ENCODE measurements around the gene FGGY.
"Not testable (repeated sequence)": the region's sequence is repeated elsewhere in the genome, so short reads cannot be mapped to it uniquely, and the experiment has no call there.

FGGY gene

DNA sequence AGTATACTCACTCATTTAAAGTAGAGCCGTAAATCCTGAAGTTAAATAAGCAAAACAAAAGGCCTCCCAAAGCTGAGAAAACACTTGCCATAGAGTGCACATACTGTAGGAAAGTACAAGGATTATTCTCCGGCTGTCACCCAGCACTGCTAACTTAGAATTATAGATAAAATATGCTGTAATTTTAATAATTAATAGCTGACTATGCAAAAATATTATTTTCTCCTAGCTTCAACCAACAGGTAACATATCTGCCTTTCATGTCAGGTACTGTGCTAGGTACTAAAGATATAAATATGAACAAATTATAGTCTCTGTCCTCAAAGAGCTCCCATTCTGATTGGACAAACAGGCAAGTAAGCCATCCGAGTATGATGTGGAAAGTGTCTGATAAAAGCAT is 233.2 kb downstream of the FGGY start:
- no peaks in the 10 kb centered on the region for H3K9me3 ChIP-seq (ENCODE audit: control insufficient read depth in 2 of 2, low read length in 2 of 2)
- no peaks in the 10 kb centered on the region for H3K36me3 ChIP-seq (ENCODE audit: control insufficient read depth in 2 of 2, insufficient read depth in 2 of 2, low read length in 2 of 2)

DNA sequence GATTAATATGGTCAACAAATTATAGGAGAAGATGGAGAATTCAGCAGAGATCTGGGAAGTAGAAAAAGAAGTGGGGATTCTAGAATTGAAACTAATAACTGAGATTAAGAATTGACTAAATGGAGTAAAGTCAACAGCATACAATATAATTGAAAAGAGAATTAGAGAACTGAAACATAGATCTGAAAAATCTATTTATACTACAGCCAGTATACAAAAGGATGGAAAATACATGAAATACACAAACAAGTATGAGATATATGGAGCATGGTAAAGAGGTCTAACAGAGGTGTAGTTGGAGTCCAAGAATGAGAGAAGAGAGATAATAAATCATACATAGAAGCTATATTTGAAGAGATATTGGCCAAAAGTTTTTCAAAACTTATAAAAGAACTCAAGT is 235.2 kb downstream of the FGGY start:
- no peaks in the 10 kb centered on the region for H3K36me3 ChIP-seq (ENCODE audit: control insufficient read depth in 2 of 2, insufficient read depth in 2 of 2, low read length in 2 of 2)
- no peak overlapping the region for H3K9ac ChIP-seq (ENCODE audit: low read length in 2 of 2)
- no peak overlapping the region for H3K4me3 ChIP-seq (ENCODE audit: low read length in 2 of 2)
- no peaks in the 10 kb centered on the region for H3K9me3 ChIP-seq (ENCODE audit: control insufficient read depth in 2 of 2, low read length in 2 of 2)
- H3K27me3 ChIP-seq (ENCODE audit: control insufficient read depth in 1 of 2, insufficient read depth in 2 of 2, low read length in 2 of 2): no peaks in the 10 kb centered on the region
- H3K4me1 ChIP-seq (ENCODE audit: control insufficient read depth, insufficient read depth, low read length): no peaks in the 10 kb centered on the region
- no peak overlapping the region for H3K27ac ChIP-seq (ENCODE audit: low read length)

More for the DNA sequence above, 233.2 kb downstream of the FGGY start:
- Histone ChIP-seq H3K4me3 (ENCODE audit: low read length in 2 of 2) (no peak overlapping the region), H3K27me3 (ENCODE audit: control insufficient read depth in 1 of 2, insufficient read depth in 2 of 2, low read length in 2 of 2) (no peaks in the 10 kb centered on the region), H3K4me1 (ENCODE audit: control insufficient read depth, insufficient read depth, low read length) (no peaks in the 10 kb centered on the region), H3K27ac (ENCODE audit: low read length) (no peak overlapping the region), H3K9ac (ENCODE audit: low read length in 2 of 2) (no peak overlapping the region)

DNA sequence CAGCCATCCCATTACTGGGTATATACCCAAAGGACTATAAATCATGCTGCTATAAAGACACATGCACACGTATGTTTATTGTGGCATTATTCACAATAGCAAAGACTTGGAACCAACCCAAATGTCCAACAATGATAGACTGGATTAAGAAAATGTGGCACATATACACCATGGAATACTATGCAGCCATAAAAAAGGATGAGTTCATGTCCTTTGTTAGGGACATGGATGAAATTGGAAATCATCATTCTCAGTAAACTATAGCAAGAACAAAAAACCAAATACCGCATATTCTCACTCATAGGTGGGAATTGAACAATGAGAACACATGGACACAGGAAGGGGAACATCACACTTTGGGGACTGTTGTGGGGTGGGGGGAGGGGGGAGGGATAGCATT is 241.6 kb downstream of the FGGY start:
- H3K27ac ChIP-seq (ENCODE audit: low read length); H3K9ac ChIP-seq (ENCODE audit: low read length in 2 of 2); H3K36me3 ChIP-seq (ENCODE audit: control insufficient read depth in 2 of 2, insufficient read depth in 2 of 2, low read length in 2 of 2); H3K27me3 ChIP-seq (ENCODE audit: control insufficient read depth in 1 of 2, insufficient read depth in 2 of 2, low read length in 2 of 2); H3K9me3 ChIP-seq (ENCODE audit: control insufficient read depth in 2 of 2, low read length in 2 of 2); H3K4me3 ChIP-seq (ENCODE audit: low read length in 2 of 2); H3K4me1 ChIP-seq (ENCODE audit: control insufficient read depth, insufficient read depth, low read length): not testable (repeated sequence)

DNA sequence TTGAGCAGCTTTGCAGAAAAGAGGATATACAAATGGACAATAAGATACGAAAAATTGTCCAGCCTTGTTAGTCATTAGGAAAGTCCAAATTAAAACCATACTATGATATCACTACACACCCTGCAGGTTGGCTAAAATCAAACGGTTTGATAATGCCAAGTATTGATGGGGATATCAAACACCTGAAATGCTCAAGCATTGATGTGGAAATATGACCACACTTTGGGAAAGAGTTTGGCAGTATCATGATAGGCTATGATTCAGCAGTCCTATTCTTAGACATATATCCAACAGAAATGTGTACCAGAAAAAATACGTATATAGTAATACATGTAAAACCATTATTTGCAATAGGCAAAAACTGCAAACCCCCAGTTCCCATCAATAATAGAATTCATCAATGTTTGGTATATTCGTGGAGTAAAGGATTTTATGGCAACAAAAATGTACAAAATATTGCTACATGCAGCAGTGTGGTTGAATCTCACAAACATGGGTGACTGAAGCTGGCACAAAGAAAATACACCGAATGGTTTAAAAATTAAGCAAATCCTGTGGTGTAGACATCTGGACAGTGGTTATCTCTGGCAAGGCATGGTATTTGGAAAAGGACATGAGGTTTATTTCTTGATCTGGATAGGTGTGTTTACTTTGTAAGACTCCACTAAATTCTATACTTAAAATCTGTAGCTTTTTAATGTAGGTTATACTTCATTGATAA is 243.2 kb downstream of the FGGY start:
- Histone ChIP-seq H3K27ac (ENCODE audit: low read length) (no peak overlapping the region), H3K36me3 (ENCODE audit: control insufficient read depth in 2 of 2, insufficient read depth in 2 of 2, low read length in 2 of 2) (no peaks in the 10 kb centered on the region), H3K27me3 (ENCODE audit: control insufficient read depth in 1 of 2, insufficient read depth in 2 of 2, low read length in 2 of 2) (no peaks in the 10 kb centered on the region), H3K9me3 (ENCODE audit: control insufficient read depth in 2 of 2, low read length in 2 of 2) (no peaks in the 10 kb centered on the region), H3K9ac (ENCODE audit: low read length in 2 of 2) (no peak overlapping the region), H3K4me3 (ENCODE audit: low read length in 2 of 2) (no peak overlapping the region), H3K4me1 (ENCODE audit: control insufficient read depth, insufficient read depth, low read length) (no peaks in the 10 kb centered on the region)

DNA sequence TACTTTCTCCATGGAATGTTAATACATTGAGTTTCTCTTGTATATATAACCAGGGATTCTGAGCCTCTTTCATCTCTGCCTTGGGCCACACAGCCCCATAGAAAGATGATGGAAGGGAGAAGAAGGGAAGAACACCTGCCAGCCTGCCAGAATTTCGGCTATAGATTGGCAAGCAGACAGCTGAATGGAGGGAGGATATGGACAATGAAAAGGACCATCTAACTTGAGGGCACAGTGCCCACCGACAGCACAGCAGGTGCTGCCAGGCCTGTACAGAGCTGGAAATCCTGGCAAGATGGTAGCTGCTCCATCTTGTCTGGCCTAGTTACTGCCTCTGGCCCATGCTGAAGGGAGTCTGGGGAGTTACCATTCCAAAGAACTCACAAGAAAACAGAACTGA is 244.3 kb downstream of the FGGY start:
- Histone ChIP-seq H3K27me3 (ENCODE audit: control insufficient read depth in 1 of 2, insufficient read depth in 2 of 2, low read length in 2 of 2) (no peaks in the 10 kb centered on the region), H3K9me3 (ENCODE audit: control insufficient read depth in 2 of 2, low read length in 2 of 2) (no peaks in the 10 kb centered on the region), H3K9ac (ENCODE audit: low read length in 2 of 2) (no peak overlapping the region), H3K27ac (ENCODE audit: low read length) (no peak overlapping the region), H3K36me3 (ENCODE audit: control insufficient read depth in 2 of 2, insufficient read depth in 2 of 2, low read length in 2 of 2) (no peaks in the 10 kb centered on the region), H3K4me3 (ENCODE audit: low read length in 2 of 2) (no peak overlapping the region), H3K4me1 (ENCODE audit: control insufficient read depth, insufficient read depth, low read length) (no peaks in the 10 kb centered on the region)

DNA sequence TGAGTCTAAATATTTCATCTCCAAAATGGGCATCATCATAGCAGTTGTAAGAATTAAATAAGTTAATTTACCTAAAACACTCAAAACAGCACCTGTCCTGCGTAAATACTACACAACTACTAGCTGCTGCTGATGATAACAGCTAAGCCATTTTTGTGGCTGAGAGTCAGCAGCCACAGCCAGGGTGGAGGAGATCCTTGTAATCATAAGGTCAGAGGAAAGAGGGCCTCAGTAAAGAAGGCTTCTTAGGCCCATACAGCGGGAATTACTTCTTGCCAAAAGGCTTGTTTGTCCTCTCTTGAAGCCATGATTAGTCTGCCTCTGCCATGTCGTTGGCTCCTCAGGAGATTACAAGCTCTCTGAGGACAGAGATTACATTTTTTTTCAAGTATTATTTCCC is 245.0 kb downstream of the FGGY start:
- H3K27me3 ChIP-seq (ENCODE audit: control insufficient read depth in 1 of 2, insufficient read depth in 2 of 2, low read length in 2 of 2): no peaks in the 10 kb centered on the region
- H3K4me3 ChIP-seq (ENCODE audit: low read length in 2 of 2): no peak overlapping the region
- no peaks in the 10 kb centered on the region for H3K4me1 ChIP-seq (ENCODE audit: control insufficient read depth, insufficient read depth, low read length)
- no peak overlapping the region for H3K27ac ChIP-seq (ENCODE audit: low read length)
- no peaks in the 10 kb centered on the region for H3K9me3 ChIP-seq (ENCODE audit: control insufficient read depth in 2 of 2, low read length in 2 of 2)
- H3K9ac ChIP-seq (ENCODE audit: low read length in 2 of 2): no peak overlapping the region
- H3K36me3 ChIP-seq (ENCODE audit: control insufficient read depth in 2 of 2, insufficient read depth in 2 of 2, low read length in 2 of 2): no peaks in the 10 kb centered on the region

DNA sequence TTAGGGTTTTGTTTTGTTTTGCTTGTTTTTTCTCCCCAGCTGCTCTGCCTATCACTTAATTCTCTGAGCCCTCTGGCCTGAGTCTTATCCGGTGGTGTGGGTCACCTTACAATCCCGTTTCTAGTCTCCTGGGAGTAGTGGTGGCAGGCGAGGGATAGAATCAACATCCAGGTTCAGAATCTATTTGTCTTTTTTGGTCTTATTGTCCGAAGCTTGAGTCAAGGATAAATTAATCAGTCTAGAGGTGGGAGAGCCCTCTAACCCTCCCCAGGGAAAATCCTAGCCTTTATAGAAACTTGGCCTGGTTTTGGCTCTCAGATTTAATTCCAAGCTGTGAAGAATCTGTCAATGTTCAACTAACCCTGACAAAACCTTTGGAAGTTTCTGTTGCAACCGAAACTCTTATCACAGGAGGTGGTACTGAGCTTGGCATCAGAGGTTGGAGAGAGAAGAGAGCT is 246.3 kb downstream of the FGGY start:
- Histone ChIP-seq H3K36me3 (ENCODE audit: control insufficient read depth in 2 of 2, insufficient read depth in 2 of 2, low read length in 2 of 2) (no peaks in the 10 kb centered on the region), H3K4me1 (ENCODE audit: control insufficient read depth, insufficient read depth, low read length) (no peaks in the 10 kb centered on the region), H3K9me3 (ENCODE audit: control insufficient read depth in 2 of 2, low read length in 2 of 2) (no peaks in the 10 kb centered on the region), H3K4me3 (ENCODE audit: low read length in 2 of 2) (no peak overlapping the region), H3K27me3 (ENCODE audit: control insufficient read depth in 1 of 2, insufficient read depth in 2 of 2, low read length in 2 of 2) (no peaks in the 10 kb centered on the region), H3K27ac (ENCODE audit: low read length) (peak overlapping the region; percentile 31), H3K9ac (ENCODE audit: low read length in 2 of 2) (no peak overlapping the region)

DNA sequence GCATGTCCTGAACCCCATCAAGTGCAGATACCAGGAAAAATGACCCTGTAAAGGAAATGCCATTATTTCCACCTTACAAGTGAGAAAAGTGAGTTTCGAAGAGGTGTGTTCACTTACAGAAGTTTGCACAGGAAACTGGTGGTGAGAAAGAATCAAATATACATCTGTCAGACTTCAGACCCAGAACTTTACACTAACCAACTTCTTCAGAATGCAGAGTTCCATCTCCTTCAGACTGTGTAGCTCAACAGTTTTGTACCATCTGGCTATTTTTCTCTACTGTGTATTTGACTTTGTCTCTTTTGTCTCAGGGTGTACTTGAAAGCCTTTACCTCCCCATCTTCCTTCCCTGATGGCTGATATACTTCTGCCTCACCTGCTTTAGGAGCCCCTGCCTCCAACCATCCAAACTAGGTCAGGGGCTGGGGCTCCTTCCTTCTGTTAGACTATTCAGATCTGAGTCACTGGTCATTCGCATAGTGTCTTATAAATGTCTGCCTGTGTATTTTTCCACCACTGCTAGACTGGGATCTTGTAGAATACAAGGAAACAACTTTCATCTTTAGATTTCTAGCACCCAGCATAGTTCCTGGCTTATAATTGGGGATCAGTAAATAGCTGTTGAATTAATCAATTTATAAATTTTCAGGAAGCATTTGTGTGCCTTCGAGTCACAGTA is 247.9 kb downstream of the FGGY start:
- Histone ChIP-seq H3K4me1 (ENCODE audit: control insufficient read depth, insufficient read depth, low read length) (peaks cover 6% of the 10 kb centered on the region), H3K9me3 (ENCODE audit: control insufficient read depth in 2 of 2, low read length in 2 of 2) (no peaks in the 10 kb centered on the region), H3K4me3 (ENCODE audit: low read length in 2 of 2) (no peak overlapping the region), H3K27me3 (ENCODE audit: control insufficient read depth in 1 of 2, insufficient read depth in 2 of 2, low read length in 2 of 2) (no peaks in the 10 kb centered on the region), H3K27ac (ENCODE audit: low read length) (no peak overlapping the region), H3K9ac (ENCODE audit: low read length in 2 of 2) (no peak overlapping the region), H3K36me3 (ENCODE audit: control insufficient read depth in 2 of 2, insufficient read depth in 2 of 2, low read length in 2 of 2) (no peaks in the 10 kb centered on the region)

DNA sequence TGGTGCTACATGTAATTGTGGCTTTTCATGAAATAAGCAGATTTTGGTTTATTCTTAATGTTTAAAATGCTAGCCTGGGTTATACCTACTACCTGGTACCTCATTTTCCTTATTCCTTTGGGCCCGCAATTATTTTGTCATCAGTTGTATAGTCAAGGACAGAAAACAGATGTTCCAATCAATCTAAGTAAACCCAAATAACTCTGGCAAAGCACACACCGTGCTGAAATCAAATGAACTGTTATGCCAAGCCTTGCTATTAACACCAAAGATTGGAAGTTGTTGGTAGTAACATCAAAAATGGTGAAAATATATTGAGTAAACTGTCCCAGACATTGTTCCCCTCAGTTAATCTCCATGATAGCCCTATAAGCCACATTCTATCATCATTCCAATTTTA is 248.9 kb downstream of the FGGY start:
- peaks cover 16% of the 10 kb centered on the region for H3K4me1 ChIP-seq (ENCODE audit: control insufficient read depth, insufficient read depth, low read length)
- no peak overlapping the region for H3K4me3 ChIP-seq (ENCODE audit: low read length in 2 of 2)
- no peak overlapping the region for H3K9ac ChIP-seq (ENCODE audit: low read length in 2 of 2)
- no peak overlapping the region for H3K27ac ChIP-seq (ENCODE audit: low read length)
- H3K27me3 ChIP-seq (ENCODE audit: control insufficient read depth in 1 of 2, insufficient read depth in 2 of 2, low read length in 2 of 2): no peaks in the 10 kb centered on the region
- no peaks in the 10 kb centered on the region for H3K36me3 ChIP-seq (ENCODE audit: control insufficient read depth in 2 of 2, insufficient read depth in 2 of 2, low read length in 2 of 2)
- no peaks in the 10 kb centered on the region for H3K9me3 ChIP-seq (ENCODE audit: control insufficient read depth in 2 of 2, low read length in 2 of 2)

DNA sequence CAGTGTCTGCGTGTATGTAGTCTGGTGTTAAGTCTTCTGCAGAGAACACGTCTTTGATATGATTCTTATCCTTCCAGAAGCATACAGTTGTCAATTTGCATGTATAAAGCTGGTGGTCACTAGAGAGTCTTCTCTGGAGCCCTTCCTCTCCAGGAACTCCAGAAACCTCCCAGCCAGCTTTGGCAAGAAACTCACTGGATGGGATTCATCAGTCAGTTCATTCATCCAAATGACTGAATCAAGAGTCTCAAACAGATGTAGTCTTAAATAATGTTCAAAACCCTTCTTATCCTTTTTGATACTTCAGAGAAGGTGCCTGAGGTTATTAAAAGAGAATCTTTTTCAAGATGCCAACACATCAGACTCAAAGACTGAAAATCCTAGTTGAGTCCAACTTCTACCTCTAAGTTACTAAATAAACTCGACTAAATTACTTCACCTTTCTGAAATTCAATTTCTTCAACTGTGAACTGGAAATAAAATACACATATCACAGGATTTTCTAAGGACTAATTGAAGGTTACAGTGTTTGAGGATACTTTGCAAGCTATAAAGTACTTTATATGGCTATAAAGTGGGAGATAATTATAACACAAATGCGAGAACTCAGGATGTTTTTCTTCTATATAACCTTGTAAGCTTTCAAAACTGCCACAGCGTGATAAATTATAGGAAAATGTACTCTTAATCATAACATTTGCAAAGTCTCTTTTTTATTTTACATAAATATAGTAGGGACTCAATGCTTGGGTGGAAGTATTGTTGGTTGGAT is 252.4 kb downstream of the FGGY start:
- peaks cover 26% of the 10 kb centered on the region for H3K4me1 ChIP-seq (ENCODE audit: control insufficient read depth, insufficient read depth, low read length)
- H3K27ac ChIP-seq (ENCODE audit: low read length): peak overlapping the region; percentile 46
- H3K36me3 ChIP-seq (ENCODE audit: control insufficient read depth in 2 of 2, insufficient read depth in 2 of 2, low read length in 2 of 2): no peaks in the 10 kb centered on the region
- H3K4me3 ChIP-seq (ENCODE audit: low read length in 2 of 2): no peak overlapping the region
- no peaks in the 10 kb centered on the region for H3K9me3 ChIP-seq (ENCODE audit: control insufficient read depth in 2 of 2, low read length in 2 of 2)
- H3K27me3 ChIP-seq (ENCODE audit: control insufficient read depth in 1 of 2, insufficient read depth in 2 of 2, low read length in 2 of 2): no peaks in the 10 kb centered on the region
- no peak overlapping the region for H3K9ac ChIP-seq (ENCODE audit: low read length in 2 of 2)
